NT2/D1 (cell line): ENCODE measurements around the gene ZSWIM8.
A peak's percentile ranks its signal among the peaks of the same experiment; 100 is the strongest.

Experiments used
- DNase-seq: peaks from one replicate; pipeline ENCODE4 v3.0.0-alpha.2; 2011; ENCODE audit warnings: low read depth, low spot score
- H3K27me3 ChIP-seq: 2 replicates; pipeline ENCODE4 v1.6.0; 2011; ENCODE audit warnings: mild to moderate bottlenecking; ENCODE audit not compliant: insufficient read length, insufficient read depth
- H3K36me3 ChIP-seq: 2 replicates; pipeline ENCODE4 v1.6.1; 2011; ENCODE audit warnings: mild to moderate bottlenecking, low read length, mixed read lengths; ENCODE audit not compliant: insufficient read depth, insufficient read length
- H3K4me1 ChIP-seq: 2 replicates; pipeline ENCODE4 v1.5.1; 2011; ENCODE audit not compliant: insufficient read depth, insufficient read length
- H3K4me3 ChIP-seq: 2 replicates; pipeline ENCODE4 v1.5.1; 2011; ENCODE audit warnings: low read depth; ENCODE audit not compliant: insufficient read length
- H3K9ac ChIP-seq: 2 replicates; pipeline ENCODE4 v1.6.0; 2011; ENCODE audit warnings: low read depth; ENCODE audit not compliant: insufficient read length
- H3K9me3 ChIP-seq: 2 replicates; pipeline ENCODE4 v1.5.1; 2011; ENCODE audit warnings: mild to moderate bottlenecking, low read length; ENCODE audit not compliant: insufficient read depth
- SUZ12 ChIP-seq: IDR thresholded peaks from 2 replicates; pipeline ENCODE4 v1.6.1; 2011; ENCODE audit not compliant: insufficient read length, insufficient read depth; ENCODE audit errors: extremely low read depth

The ZSWIM8 gene

DNA sequence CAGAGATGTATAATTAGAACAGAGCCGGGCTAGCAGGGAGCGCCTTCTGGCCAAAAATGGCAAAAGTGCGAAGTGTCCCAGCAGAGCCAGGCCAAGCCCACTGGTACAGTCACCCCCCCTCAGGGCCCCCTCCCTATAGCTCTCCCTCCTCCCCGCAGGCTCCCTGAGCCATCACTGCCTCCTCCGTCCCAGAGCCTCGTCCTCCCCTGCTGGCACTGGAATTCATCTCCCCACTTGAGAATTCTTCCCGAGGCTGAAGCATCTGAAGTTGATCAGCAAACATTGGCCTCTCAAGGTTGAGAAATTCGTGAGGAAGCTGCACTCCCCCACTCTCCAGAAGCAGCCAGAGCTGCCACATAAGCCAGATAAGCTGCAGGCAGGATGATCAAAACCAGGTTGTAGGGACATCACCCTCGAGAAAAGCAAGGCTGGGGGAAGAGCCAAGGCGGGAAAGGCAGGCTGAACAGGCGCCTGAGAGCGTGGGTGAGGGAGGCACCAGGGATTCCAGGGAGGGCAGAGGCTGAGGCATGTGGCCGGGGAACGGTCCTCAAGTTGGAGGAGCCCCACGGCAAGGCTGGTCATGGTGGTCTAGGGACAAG, 65.6 kb downstream of the ZSWIM8 start:
- no peak for TF ChIP-seq SUZ12
- Histone ChIP-seq H3K9me3 (no peaks in the 10 kb centered on the region), H3K4me1 (peaks cover 9% of the 10 kb centered on the region), H3K9ac (peak overlapping the region; percentile 0), H3K4me3 (no peak overlapping the region), H3K27me3 (no peaks in the 10 kb centered on the region), H3K36me3 (peaks cover 68% of the 10 kb centered on the region)
- DNase-seq = no peak
